B cell (primary cell): ENCODE measurements around the gene PMAIP1. TPM values are rescaled to one million over a fixed set of nuclear protein-coding genes. Genes with fewer than 3 reads are reported as not detected.

Experiments used
- ATAC-seq: fragments of 200-7000 bp; cut with Tn5 transposase; one replicate; pipeline ENCODE4 v1.10.0; 2021; ENCODE audit warnings: low read depth, mild to moderate bottlenecking, moderate number of reproducible peaks, moderate library complexity
- CTCF ChIA-PET: fragments of 350-600 bp; sonication (Branson Sonifier 250); formaldehyde crosslinking; loops from one replicate; lab custom pipeline; 2021; ENCODE audit warnings: antibody characterized with exemption, inconsistent platforms; lab: Charles Lee
- POLR2A ChIA-PET: fragments of 350-600 bp; sonication (Branson Sonifier 250); formaldehyde crosslinking; loops from one replicate; lab custom pipeline; 2021; ENCODE audit warnings: antibody characterized with exemption; lab: Charles Lee
- DNase-seq: peaks from one replicate; pipeline ENCODE4 v3.0.0; 2013
- H2AFZ ChIP-seq: 2 replicates; pipeline ENCODE4 v1.6.1; 2012; ENCODE audit warnings: mild to moderate bottlenecking, low read depth, low read length; ENCODE audit not compliant: insufficient read depth, poor library complexity, severe bottlenecking
- H3K27ac ChIP-seq, 2 donors: 1 replicate in 1 of 2; 2 replicates in 1 of 2; pipeline ENCODE4 v1.5.1; 2012 to 2013; ENCODE audit warnings: low read length in 2 of 2, mild to moderate bottlenecking in 2 of 2, moderate library complexity in 1 of 2
- H3K27me3 ChIP-seq, 4 experiments: fragments of 200-600 bp in 1 of 4; sonication (generic) in 1 of 4; replicated peaks in 1 of 4; 1 replicate in 2 of 4; 2 replicates in 2 of 4; pipeline versions ENCODE4 v1.6.1 to v1.7.0; 2013 to 2016; ENCODE audit warnings: low read length in 3 of 4, mild to moderate bottlenecking in 2 of 4, mixed read lengths in 1 of 4, moderate library complexity in 1 of 4; ENCODE audit not compliant: insufficient read depth in 4 of 4, control insufficient read depth in 3 of 4; ENCODE audit errors: control extremely low read depth in 1 of 4
- H3K36me3 ChIP-seq, 2 experiments: replicated peaks in 1 of 2; 1 replicate in 1 of 2; 2 replicates in 1 of 2; pipeline versions ENCODE4 v1.6.1 to v1.7.1; 2013; ENCODE audit warnings: low read length in 1 of 2; ENCODE audit not compliant: insufficient read depth in 2 of 2, control insufficient read depth in 1 of 2; ENCODE audit errors: control extremely low read depth in 1 of 2, extremely low read depth in 1 of 2
- H3K4me1 ChIP-seq, 2 donors: fragments of 200-600 bp in 1 of 2; sonication (generic) in 1 of 2; 1 replicate in 1 of 2; 2 replicates in 1 of 2; pipeline versions ENCODE4 v1.5.1 to v1.6.1; 2013 to 2017; ENCODE audit warnings: low read length in 2 of 2; ENCODE audit not compliant: control insufficient read depth in 2 of 2, insufficient read depth in 2 of 2
- H3K4me2 ChIP-seq: replicated peaks from 2 replicates; pipeline ENCODE3; 2012; ENCODE audit warnings: mild to moderate bottlenecking, low read depth, low read length; ENCODE audit not compliant: poor library complexity, severe bottlenecking
- H3K4me3 ChIP-seq, 5 experiments: fragments of 200-600 bp in 1 of 5; sonication (generic) in 1 of 5; 1 replicate in 3 of 5; 2 replicates in 2 of 5; pipeline versions ENCODE4 v1.5.1 to v1.7.0; 2011 to 2016; ENCODE audit warnings: low read length in 4 of 5, mild to moderate bottlenecking in 4 of 5, low read depth in 2 of 5, control low read depth in 1 of 5, moderate library complexity in 1 of 5; ENCODE audit not compliant: insufficient read depth in 1 of 5; ENCODE audit errors: control extremely low read depth in 1 of 5, extremely low read depth in 1 of 5
- H3K79me2 ChIP-seq: fragments of 200-600 bp; sonication (generic); one replicate; pipeline ENCODE4 v1.6.0; 2016; ENCODE audit warnings: low read length; ENCODE audit not compliant: control insufficient read depth, insufficient read depth
- H3K9ac ChIP-seq: fragments of 200-600 bp; sonication (generic); 2 replicates; pipeline ENCODE4 v1.6.1; 2017; ENCODE audit warnings: mild to moderate bottlenecking, low read length, moderate library complexity
- H3K9me3 ChIP-seq, 3 donors: one replicate each; pipeline versions ENCODE4 v1.6.1 to v1.7.1; 2013; ENCODE audit warnings: low read length in 2 of 3; ENCODE audit not compliant: control insufficient read depth in 2 of 3, insufficient read depth in 1 of 3; ENCODE audit errors: control extremely low read depth in 1 of 3
- H4K20me1 ChIP-seq: 2 replicates; pipeline ENCODE4 v1.6.0; 2012; ENCODE audit warnings: mild to moderate bottlenecking, low read length; ENCODE audit not compliant: insufficient read depth, control insufficient read depth, poor library complexity, severe bottlenecking
- H3K27ac Mint-ChIP-seq: one replicate; pipeline ENCODE4 v1.8.0; 2021; ENCODE audit warnings: mixed read lengths
- H3K27me3 Mint-ChIP-seq: one replicate; pipeline ENCODE4 v1.8.0; 2021; ENCODE audit warnings: mixed read lengths
- H3K4me1 Mint-ChIP-seq: one replicate; pipeline ENCODE4 v1.8.0; 2021; ENCODE audit warnings: mixed read lengths
- H3K4me3 Mint-ChIP-seq: one replicate; pipeline ENCODE4 v1.8.0; 2021; ENCODE audit warnings: mixed read lengths
- H3K9me3 Mint-ChIP-seq: one replicate; pipeline ENCODE4 v1.8.0; 2022; ENCODE audit warnings: mixed read lengths; ENCODE audit not compliant: insufficient read depth
- EZH2 ChIP-seq: IDR thresholded peaks from 2 replicates; pipeline ENCODE4 v1.6.1; 2012; ENCODE audit warnings: borderline replicate concordance, low read depth, mild to moderate bottlenecking, moderate library complexity, low read length; ENCODE audit not compliant: insufficient read depth, poor library complexity, severe bottlenecking
- WGBS: methylation state at CpG from one replicate; pipeline ENCODE4 v1.1.5; 2013; ENCODE audit warnings: missing lambda C conversion rate; ENCODE audit not compliant: insufficient coverage; 5-methylcytosine and 5-hydroxymethylcytosine counted together
- intact Hi-C: fragments of 100-400 bp; cut with micrococcal nuclease; formaldehyde crosslinking; loops from one replicate; pipeline ENCODE4 v1.10.0; 2022
- polyA plus RNA-seq: library from polyadenylated mRNA; depleted of rRNA; stranded (reverse); fragments of >200 nt; gene quantifications from 2 replicates; pipeline ENCODE4 v1.2.3, GENCODE V29; 2012
- total RNA-seq, 2 donors: library from RNA; stranded (reverse); fragments of 120-200 nt in 1 of 2; gene quantifications; 1 replicate in 1 of 2; 2 replicates in 1 of 2; pipeline versions ENCODE4 v1.2.3 to v1.2.4, GENCODE V29; 2013 to 2022
- TF ChIP-seq, protein P1 (sequence below): fragments of 200-600 bp; IDR thresholded peaks from one replicate; pipeline ENCODE4 v1.8.0; 2022; ENCODE audit warnings: antibody characterized with exemption, mild to moderate bottlenecking

PMAIP1 gene
- total and polyA plus RNA-seq, 2 donors (not counting 1 experiment from before 2014, with no cell fraction given) = 67.2 to 89.3 TPM

DNA sequence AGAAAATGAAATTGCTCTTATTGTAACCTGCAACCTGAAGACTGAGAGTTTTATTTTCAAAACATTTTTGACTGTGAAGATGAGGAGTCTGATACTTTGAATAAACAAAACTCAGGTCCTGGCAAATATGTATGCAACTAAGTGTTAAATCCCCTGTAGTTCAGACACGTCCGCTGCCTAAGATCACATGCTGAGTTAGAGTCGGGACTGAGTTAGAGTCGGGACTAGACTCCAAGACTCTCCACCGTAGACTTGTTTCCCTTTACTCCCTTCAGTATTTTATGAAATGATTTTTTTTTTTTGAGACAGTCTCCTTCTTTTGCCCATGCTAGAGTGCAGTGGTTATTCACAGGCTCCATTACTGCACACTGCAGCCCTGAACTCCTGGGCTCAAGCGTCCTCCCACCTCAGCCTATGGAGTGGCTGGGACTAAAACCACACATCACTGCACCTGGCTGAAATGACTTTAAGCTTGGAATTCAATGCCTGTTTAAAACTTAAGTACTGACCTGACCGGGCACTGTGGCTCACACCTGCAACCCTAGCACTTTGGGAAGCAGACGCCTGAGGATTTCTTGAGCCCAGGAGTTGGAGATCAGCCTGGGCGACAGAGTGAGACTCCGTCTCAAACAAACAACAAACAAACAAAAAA lies 28.0 kb upstream of the PMAIP1 start:
- no peak for DNase-seq
- no peaks in the 10 kb centered on the region for H4K20me1 ChIP-seq
- Mint-ChIP-seq H3K9me3 (no peaks in the 10 kb centered on the region), H3K4me3 (no peak overlapping the region), H3K27ac (no peak overlapping the region), H3K27me3 (no peaks in the 10 kb centered on the region), H3K4me1 (peaks cover 19% of the 10 kb centered on the region)
- no peak overlapping the region for H3K9ac ChIP-seq
- H2AFZ ChIP-seq = no peak overlapping the region
- no peaks in the 10 kb centered on the region for H3K27me3 ChIP-seq
- no peaks in the 10 kb centered on the region for H3K9me3 ChIP-seq
- intact Hi-C loops = no loop called here
- H3K27ac ChIP-seq = no peak overlapping the region
- TF ChIP-seq, protein P1, sequence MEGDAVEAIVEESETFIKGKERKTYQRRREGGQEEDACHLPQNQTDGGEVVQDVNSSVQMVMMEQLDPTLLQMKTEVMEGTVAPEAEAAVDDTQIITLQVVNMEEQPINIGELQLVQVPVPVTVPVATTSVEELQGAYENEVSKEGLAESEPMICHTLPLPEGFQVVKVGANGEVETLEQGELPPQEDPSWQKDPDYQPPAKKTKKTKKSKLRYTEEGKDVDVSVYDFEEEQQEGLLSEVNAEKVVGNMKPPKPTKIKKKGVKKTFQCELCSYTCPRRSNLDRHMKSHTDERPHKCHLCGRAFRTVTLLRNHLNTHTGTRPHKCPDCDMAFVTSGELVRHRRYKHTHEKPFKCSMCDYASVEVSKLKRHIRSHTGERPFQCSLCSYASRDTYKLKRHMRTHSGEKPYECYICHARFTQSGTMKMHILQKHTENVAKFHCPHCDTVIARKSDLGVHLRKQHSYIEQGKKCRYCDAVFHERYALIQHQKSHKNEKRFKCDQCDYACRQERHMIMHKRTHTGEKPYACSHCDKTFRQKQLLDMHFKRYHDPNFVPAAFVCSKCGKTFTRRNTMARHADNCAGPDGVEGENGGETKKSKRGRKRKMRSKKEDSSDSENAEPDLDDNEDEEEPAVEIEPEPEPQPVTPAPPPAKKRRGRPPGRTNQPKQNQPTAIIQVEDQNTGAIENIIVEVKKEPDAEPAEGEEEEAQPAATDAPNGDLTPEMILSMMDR = no peak
- TF ChIP-seq EZH2 = no peak
- ATAC-seq = no peak
- ChIA-PET POLR2A (no interaction called here), CTCF (interaction anchor here (1.2 kb wide), 2 partner anchors 10 to 125 kb away, joined by 4 read pairs; no protein-coding TSS in a partner anchor)
- no peaks in the 10 kb centered on the region for H3K79me2 ChIP-seq
- WGBS = 88% methylated on average over 4 of the region's 10 CpGs
- H3K4me1 ChIP-seq = peaks cover 11 to 14% of the 10 kb centered on the region in 2 donors
- no peak overlapping the region for H3K4me3 ChIP-seq
- no peaks in the 10 kb centered on the region for H3K36me3 ChIP-seq
- no peak overlapping the region for H3K4me2 ChIP-seq

- Mint-ChIP-seq H3K4me1 (peaks cover 25% of the 10 kb centered on the region), H3K9me3 (no peaks in the 10 kb centered on the region), H3K27ac (no peak overlapping the region), H3K27me3 (no peaks in the 10 kb centered on the region), H3K4me3 (no peak overlapping the region)
- H3K9ac ChIP-seq = no peak overlapping the region
- no peaks in the 10 kb centered on the region for H3K36me3 ChIP-seq
- TF ChIP-seq, protein P1 = no peak
- no peak for TF ChIP-seq EZH2
- DNase-seq = no peak
- ChIA-PET POLR2A (no interaction called here), CTCF (interaction anchor here (1.3 kb wide), 1 partner anchor 10 kb away, joined by 3 read pairs; no protein-coding TSS in a partner anchor)
- no CpG with 5 or more reads among the region's 2 CpGs for WGBS
- no peak overlapping the region for H3K4me2 ChIP-seq
- no peak for ATAC-seq
- H3K9me3 ChIP-seq = no peaks in the 10 kb centered on the region
- H3K27me3 ChIP-seq = no peaks in the 10 kb centered on the region
- intact Hi-C loops = no loop called here
- H3K27ac ChIP-seq = no peak overlapping the region
- H3K4me1 ChIP-seq = peaks cover 20 to 22% of the 10 kb centered on the region in 2 donors
- no peak overlapping the region for H3K4me3 ChIP-seq
- H3K79me2 ChIP-seq = no peaks in the 10 kb centered on the region
- no peaks in the 10 kb centered on the region for H4K20me1 ChIP-seq
- H2AFZ ChIP-seq = no peak overlapping the region
These were observed 26.2 kb upstream of the PMAIP1 start for GRCh38 chr18:59873641-59874040.
